ENCODE measurements around the gene TRAFD1. TPM values are rescaled to one million over a fixed set of nuclear protein-coding genes. Genes with fewer than 3 reads are reported as not detected.

TRAFD1 gene
- polyA plus RNA-seq, 1 donor from 2014 or later, result 75.6 TPM

GRCh38 chr12:112133418-112133817 is 8.1 kb downstream of the TRAFD1 start:
- Histone ChIP-seq H3K27ac (ENCODE audit: low read length) (no peak overlapping the region), H4K20me1 (ENCODE audit: insufficient read depth) (no peaks in the 10 kb centered on the region), H3K9ac (ENCODE audit: low read length) (no peak overlapping the region)

GRCh38 chr12:112134731-112135130 is 9.4 kb downstream of the TRAFD1 start:
- no peak overlapping the region for H3K27ac ChIP-seq (ENCODE audit: low read length)
- peaks cover 13% of the 10 kb centered on the region for H3K79me2 ChIP-seq (replicated peaks; ENCODE audit: insufficient read depth, low read length)
- no peak overlapping the region for H3K4me2 ChIP-seq (ENCODE audit: low read length)
- no peaks in the 10 kb centered on the region for H3F3A ChIP-seq (ENCODE audit: insufficient read depth, low read length, poor library complexity, severe bottlenecking)
- no peaks in the 10 kb centered on the region for H3K36me3 ChIP-seq (ENCODE audit: insufficient read depth, low read length)
- TF ChIP-seq EZH2 (IDR thresholded peaks at IDR 0.05; ENCODE audit: borderline replicate concordance, insufficient read depth, low read length, poor library complexity, severe bottlenecking) (no peak), SMC3 (conservative IDR thresholded peaks at IDR 0.05; ENCODE audit: poor library complexity) (no peak), EP300 (conservative IDR thresholded peaks at IDR 0.05; ENCODE audit: poor library complexity, severe bottlenecking) (no peak), POLR2AphosphoS5 (IDR thresholded peaks at IDR 0.05) (no peak), CTCF (IDR thresholded peaks at IDR 0.05; ENCODE audit: poor library complexity, severe bottlenecking) (no peak), RAD21 (conservative IDR thresholded peaks at IDR 0.05) (no peak), TAF1 (IDR thresholded peaks at IDR 0.05; ENCODE audit: low read depth) (no peak), MXI1 (conservative IDR thresholded peaks at IDR 0.05; ENCODE audit: poor library complexity, severe bottlenecking) (no peak)
- TF ChIP-seq, protein P1, sequence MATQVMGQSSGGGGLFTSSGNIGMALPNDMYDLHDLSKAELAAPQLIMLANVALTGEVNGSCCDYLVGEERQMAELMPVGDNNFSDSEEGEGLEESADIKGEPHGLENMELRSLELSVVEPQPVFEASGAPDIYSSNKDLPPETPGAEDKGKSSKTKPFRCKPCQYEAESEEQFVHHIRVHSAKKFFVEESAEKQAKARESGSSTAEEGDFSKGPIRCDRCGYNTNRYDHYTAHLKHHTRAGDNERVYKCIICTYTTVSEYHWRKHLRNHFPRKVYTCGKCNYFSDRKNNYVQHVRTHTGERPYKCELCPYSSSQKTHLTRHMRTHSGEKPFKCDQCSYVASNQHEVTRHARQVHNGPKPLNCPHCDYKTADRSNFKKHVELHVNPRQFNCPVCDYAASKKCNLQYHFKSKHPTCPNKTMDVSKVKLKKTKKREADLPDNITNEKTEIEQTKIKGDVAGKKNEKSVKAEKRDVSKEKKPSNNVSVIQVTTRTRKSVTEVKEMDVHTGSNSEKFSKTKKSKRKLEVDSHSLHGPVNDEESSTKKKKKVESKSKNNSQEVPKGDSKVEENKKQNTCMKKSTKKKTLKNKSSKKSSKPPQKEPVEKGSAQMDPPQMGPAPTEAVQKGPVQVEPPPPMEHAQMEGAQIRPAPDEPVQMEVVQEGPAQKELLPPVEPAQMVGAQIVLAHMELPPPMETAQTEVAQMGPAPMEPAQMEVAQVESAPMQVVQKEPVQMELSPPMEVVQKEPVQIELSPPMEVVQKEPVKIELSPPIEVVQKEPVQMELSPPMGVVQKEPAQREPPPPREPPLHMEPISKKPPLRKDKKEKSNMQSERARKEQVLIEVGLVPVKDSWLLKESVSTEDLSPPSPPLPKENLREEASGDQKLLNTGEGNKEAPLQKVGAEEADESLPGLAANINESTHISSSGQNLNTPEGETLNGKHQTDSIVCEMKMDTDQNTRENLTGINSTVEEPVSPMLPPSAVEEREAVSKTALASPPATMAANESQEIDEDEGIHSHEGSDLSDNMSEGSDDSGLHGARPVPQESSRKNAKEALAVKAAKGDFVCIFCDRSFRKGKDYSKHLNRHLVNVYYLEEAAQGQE (IDR thresholded peaks at IDR 0.05; ENCODE audit: borderline replicate concordance), result no peak
- H3K9me3 ChIP-seq (ENCODE audit: low read length), result no peaks in the 10 kb centered on the region
- H2AFZ ChIP-seq (ENCODE audit: low read depth, low read length), result no peak overlapping the region
- H3K4me3 ChIP-seq (ENCODE audit: low read length), result no peak overlapping the region
- no peaks in the 10 kb centered on the region for H3K27me3 ChIP-seq (ENCODE audit: insufficient read depth, low read depth, low read length)
- no peaks in the 10 kb centered on the region for H3K9me2 ChIP-seq (ENCODE audit: insufficient read depth, low read length)
- H3K9ac ChIP-seq (ENCODE audit: low read length), result no peak overlapping the region
- H4K20me1 ChIP-seq (ENCODE audit: insufficient read depth), result no peaks in the 10 kb centered on the region

More at GRCh38 chr12:112133418-112133817, 8.1 kb downstream of the TRAFD1 start:
- Histone ChIP-seq H3K4me2 (ENCODE audit: low read length) (no peak overlapping the region), H3K4me3 (ENCODE audit: low read length) (no peak overlapping the region), H2AFZ (ENCODE audit: low read depth, low read length) (no peak overlapping the region), H3K9me3 (ENCODE audit: low read length) (no peaks in the 10 kb centered on the region), H3K27me3 (ENCODE audit: insufficient read depth, low read depth, low read length) (no peaks in the 10 kb centered on the region), H3K9me2 (ENCODE audit: insufficient read depth, low read length) (no peaks in the 10 kb centered on the region), H3K36me3 (ENCODE audit: insufficient read depth, low read length) (no peaks in the 10 kb centered on the region), H3K79me2 (replicated peaks; ENCODE audit: insufficient read depth, low read length) (peaks cover 13% of the 10 kb centered on the region), H3F3A (ENCODE audit: insufficient read depth, low read length, poor library complexity, severe bottlenecking) (no peaks in the 10 kb centered on the region)
- TF ChIP-seq MXI1 (conservative IDR thresholded peaks at IDR 0.05; ENCODE audit: poor library complexity, severe bottlenecking) (no peak), SMC3 (conservative IDR thresholded peaks at IDR 0.05; ENCODE audit: poor library complexity) (no peak), EZH2 (IDR thresholded peaks at IDR 0.05; ENCODE audit: borderline replicate concordance, insufficient read depth, low read length, poor library complexity, severe bottlenecking) (no peak), TAF1 (IDR thresholded peaks at IDR 0.05; ENCODE audit: low read depth) (no peak), CTCF (IDR thresholded peaks at IDR 0.05; ENCODE audit: poor library complexity, severe bottlenecking) (no peak)
